GM19468 (cell line): ENCODE data around the gene KLRF1.
A peak's percentile ranks its signal among the peaks of the same experiment; 100 is the strongest.

ENCODE experiments used
- ATAC-seq: cut with Tn5 transposase; IDR thresholded peaks from one replicate; pipeline ENCODE4 v1.9.1; 2021; ENCODE audit warnings: mild to moderate bottlenecking, moderate library complexity, moderate number of reproducible peaks; ENCODE audit not compliant: unreplicated experiment; ENCODE audit errors: extremely low read depth

Gene KLRF1, protein sequence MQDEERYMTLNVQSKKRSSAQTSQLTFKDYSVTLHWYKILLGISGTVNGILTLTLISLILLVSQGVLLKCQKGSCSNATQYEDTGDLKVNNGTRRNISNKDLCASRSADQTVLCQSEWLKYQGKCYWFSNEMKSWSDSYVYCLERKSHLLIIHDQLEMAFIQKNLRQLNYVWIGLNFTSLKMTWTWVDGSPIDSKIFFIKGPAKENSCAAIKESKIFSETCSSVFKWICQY

DNA sequence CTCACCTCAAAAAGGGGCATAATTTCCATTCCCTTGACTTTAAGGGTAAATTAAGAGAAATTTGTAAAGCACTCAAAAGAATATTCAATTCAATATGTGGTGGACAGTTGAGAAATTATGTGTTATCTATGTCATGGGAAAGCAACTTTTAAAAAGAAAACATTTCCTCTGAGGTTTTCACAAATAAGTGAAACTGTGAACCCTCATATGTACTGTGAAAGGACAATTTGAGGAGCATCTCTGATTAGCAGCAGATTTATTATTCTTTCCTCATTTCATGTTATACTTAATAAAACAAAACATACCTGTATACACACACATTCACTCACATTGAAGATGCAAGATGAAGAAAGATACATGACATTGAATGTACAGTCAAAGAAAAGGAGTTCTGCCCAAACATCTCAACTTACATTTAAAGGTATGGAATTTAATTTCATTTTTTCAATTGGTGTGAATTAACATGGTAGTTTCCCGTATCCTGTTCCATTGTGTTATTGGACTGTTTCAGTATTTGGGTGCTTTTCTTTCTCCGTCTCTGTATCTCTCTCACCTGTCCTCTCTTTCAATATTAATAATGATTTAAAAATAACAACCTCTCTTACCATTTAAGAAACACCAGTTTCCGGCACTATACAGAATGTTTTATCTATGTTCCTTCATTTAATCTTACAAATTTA, at the start of gene KLRF1:
KLRF1 (plus strand) TSS at position 273 of the 680 bp plus-strand sequence; CDS start at position 337, 64 bp downstream.
- ATAC-seq = no peak

DNA sequence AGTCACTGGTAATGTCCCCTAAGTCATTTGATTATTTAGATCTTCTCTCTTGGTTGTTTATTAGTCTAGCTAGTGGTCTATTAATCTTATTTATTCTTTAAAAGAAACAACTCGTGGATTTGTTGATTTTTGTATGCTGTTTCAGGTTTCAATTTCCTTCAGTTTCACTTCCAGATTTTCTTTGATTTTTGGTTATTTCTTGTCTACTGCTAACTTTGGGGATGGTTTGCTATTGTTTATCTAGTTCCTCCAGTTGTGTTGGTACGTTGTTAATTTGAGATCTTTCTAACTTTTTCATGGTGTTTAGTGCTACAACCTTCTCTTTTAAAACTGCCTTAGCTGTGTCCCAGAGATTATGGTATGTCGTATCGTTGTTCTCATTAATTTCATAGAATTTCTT, 48.1 kb upstream of the KLRF1 start:
- ATAC-seq = no peak

- no peak for ATAC-seq
Measured at GRCh38 chr12:9781360-9781759, 45.9 kb upstream of the KLRF1 start.

- ATAC-seq = no peak
Measured at GRCh38 chr12:9782547-9783382, 44.5 kb upstream of the KLRF1 start.

- ATAC-seq = no peak
Measured at GRCh38 chr12:9784326-9784725, 43.0 kb upstream of the KLRF1 start.

GRCh38 chr12:9784816-9785215, 42.5 kb upstream of the KLRF1 start:
- ATAC-seq = no peak

GRCh38 chr12:9786726-9787717, 40.3 kb upstream of the KLRF1 start:
- no peak for ATAC-seq

DNA sequence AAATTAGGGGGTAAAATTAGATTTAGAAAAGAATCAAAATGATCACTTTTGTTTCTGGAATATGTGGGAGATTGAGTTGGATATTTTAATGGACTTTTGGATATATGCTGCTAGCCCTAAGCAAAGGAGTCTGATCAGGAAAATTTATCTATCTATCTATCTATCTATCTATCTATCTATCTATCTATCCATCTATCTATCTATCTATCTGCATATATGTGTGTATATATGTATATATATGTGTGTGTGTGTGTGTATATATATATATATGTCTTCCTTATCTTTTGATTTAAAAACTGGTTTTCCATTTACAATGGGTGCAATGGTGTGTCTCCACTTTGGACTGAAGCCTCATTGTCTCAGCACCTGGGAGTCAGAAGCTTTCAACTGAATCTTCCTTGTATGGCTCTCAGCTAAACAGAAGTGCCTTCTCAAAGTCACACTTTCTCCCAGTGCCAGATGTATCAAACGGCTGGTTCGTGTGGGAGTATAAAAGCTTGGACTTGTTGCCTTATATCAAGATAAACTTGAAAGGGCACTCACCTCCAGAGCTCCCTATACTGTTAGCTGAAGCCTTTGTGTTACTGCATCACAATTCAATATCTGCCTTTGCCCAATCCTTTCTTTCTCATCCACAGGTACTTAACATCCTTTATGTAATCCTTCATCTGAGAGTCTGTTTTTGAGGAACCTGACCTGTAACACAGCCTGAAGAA, 34.9 kb upstream of the KLRF1 start:
- ATAC-seq = no peak

GRCh38 chr12:9792961-9793617, 34.2 kb upstream of the KLRF1 start:
- ATAC-seq = no peak

DNA sequence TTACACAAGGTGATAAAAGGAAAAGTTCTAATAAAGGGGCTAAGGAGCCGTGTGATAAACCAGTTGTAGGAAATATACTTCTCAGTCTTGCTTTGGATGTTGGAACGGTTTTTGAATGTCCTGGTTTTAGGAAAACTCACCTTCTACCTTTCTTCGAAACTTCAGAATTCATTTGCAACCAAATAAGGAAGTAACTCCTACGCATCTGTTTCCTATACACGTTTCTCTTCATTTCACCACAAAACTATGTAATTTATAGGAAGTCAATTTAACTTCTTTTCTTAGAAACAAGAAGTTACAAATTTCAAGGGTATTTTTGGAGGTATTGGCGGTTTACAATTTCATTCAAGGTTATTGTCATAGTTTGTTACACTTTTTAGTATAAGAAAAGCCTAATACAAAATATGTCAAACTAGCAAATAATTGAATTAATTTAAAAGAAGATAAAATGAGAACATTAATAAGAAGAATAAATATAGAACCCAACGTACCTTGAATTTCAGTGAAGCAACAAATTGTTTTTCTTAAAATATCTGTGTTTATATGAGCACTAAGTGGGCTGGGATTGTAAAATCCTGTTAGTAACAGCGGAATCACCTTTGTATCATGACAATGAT, 33.4 kb upstream of the KLRF1 start:
- no peak for ATAC-seq

DNA sequence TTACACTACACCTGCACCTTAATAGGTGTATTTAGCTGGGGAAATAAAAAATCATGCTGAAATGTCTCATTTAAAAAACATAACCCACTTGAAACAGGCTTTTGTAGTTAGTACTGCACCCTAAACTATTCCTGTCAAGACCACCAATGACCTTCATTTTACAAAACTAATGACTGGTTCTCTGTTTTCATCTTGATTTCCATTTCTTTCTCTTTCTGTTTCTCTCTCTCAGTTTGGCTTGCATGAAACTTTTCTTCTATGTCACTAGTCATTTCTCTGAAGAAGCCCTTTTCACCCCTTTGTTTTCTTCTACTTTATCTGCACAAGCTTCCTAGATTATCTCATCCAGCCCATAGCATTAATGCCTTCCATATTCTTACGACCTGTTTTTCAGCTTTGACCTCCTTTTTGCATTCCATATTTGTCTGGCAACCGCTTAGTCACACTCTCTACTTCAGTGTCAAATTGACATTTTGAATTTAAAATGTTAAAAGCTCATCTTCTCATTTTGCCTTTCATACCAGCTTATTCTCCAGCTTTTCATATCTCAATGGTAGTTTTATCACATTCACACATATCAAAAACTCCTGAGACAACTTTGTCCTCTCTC, 32.7 kb upstream of the KLRF1 start:
- no peak for ATAC-seq

- no peak for ATAC-seq
Measured at GRCh38 chr12:9795945-9796344, 31.3 kb upstream of the KLRF1 start.

DNA sequence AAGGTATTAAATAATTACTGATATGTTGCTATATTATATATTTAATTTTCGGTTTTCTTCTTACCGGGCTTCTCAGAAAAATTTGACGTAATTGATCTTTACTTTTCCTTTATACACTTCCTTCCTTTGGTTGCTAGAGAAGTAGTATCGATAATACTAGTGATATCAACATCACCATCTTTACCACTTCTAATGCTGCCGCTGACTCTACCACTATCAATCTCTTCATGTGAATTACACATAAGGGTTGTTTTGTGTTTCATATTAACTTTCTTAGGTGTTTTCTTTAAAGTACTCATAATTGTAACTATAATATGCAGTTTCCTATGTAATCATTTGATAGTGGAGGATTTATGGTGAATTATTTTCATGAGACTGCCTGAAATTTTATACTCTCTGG, 30.9 kb upstream of the KLRF1 start:
- ATAC-seq = no peak

DNA sequence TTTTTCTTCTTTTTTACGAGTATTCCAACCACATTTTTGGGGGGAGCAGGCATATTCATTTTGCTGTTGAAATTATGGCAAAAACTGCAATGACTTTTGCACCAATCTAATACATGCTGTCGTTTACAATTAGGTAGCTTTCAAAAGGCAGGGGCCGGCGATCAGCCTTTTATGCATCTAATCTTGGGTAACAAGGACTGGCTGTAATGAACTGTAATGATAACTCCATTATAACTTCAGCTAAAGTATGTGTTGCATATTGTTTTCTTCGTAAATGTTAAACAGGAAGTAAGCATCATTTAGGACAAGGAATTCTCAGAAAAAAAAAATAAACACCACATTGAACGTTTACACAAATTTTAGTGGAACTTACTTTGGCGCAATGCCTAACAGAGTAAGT, 30.3 kb upstream of the KLRF1 start:
- ATAC-seq = no peak

GRCh38 chr12:9797722-9798619, 29.3 kb upstream of the KLRF1 start:
- ATAC-seq = peak; percentile 58

DNA sequence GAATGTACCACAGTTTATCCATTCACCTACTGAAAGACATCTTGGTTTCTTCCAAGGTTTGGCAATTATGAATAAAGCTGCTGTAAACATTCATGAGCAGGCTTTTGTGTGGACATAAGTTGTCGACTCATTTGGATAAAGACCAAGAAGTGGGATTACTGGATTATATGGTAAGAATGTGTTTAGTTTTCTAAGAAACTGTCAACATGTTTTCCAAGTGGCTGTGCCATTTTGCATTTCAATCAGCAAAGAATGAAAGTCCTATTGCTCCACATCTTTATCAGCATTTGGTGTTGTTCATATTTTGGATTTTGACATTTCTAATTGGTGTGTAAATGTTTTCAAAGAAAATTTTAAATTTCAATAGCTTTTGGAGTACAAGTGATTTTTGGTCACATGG, 27.3 kb upstream of the KLRF1 start:
- no peak for ATAC-seq

GRCh38 chr12:9805883-9806282, 21.4 kb upstream of the KLRF1 start:
- ATAC-seq = no peak
